IMR-90 (cell line): ENCODE results near the gene SLC34A3. TPM values are rescaled to one million over a fixed set of nuclear protein-coding genes. Genes with fewer than 3 reads are reported as not detected.

Experiments used
- ATAC-seq: fragments of 200-7000 bp; cut with Tn5 transposase; 2 replicates; pipeline ENCODE4 v1.9.1; 2020; ENCODE audit warnings: low read depth, mild to moderate bottlenecking, moderate library complexity
- BruUV-seq: library from RNA; stranded (reverse); fragments of 400-500 nt; replicated peaks from 2 replicates; lab custom pipeline; 2021; lab: Mats Ljungman, UMichigan
- CTCF ChIA-PET: fragments of 300-600 bp; formaldehyde crosslinking; extraction: SDS; loops from one replicate; lab custom pipeline; 2021; ENCODE audit warnings: antibody characterized with exemption; lab: Yijun Ruan, JAX
- POLR2A ChIA-PET: fragments of 300-600 bp; sonication (Branson Sonifier 250); formaldehyde crosslinking; loops from one replicate; lab custom pipeline; 2022; ENCODE audit warnings: antibody characterized with exemption; ENCODE audit not compliant: unreplicated experiment; lab: Charles Lee
- DNase-seq: peaks from one replicate; pipeline ENCODE4 v3.0.0; 2013
- H2AFZ ChIP-seq: replicated peaks from 2 replicates; pipeline ENCODE3; 2013; ENCODE audit warnings: low read length, mild to moderate bottlenecking; ENCODE audit not compliant: poor library complexity
- H2AK5ac ChIP-seq: 2 replicates; pipeline ENCODE4 v1.6.1; 2013; ENCODE audit warnings: low read depth, low read length, inconsistent platforms
- H2AK9ac ChIP-seq: replicated peaks from 2 replicates; pipeline ENCODE3; 2013; ENCODE audit warnings: mild to moderate bottlenecking, low read depth, low read length, moderate library complexity; ENCODE audit not compliant: poor library complexity
- H2BK120ac ChIP-seq: 2 replicates; pipeline ENCODE4 v1.6.1; 2013; ENCODE audit warnings: low read depth, low read length, inconsistent platforms
- H2BK15ac ChIP-seq: 3 replicates; pipeline ENCODE4 v1.6.1; 2013; ENCODE audit warnings: low read depth, low read length, inconsistent platforms
- H2BK20ac ChIP-seq: 2 replicates; pipeline ENCODE4 v1.6.1; 2013; ENCODE audit warnings: low read depth, mild to moderate bottlenecking, inconsistent platforms, low read length, moderate library complexity
- H2BK5ac ChIP-seq: 2 replicates; pipeline ENCODE4 v1.6.1; 2013; ENCODE audit warnings: mild to moderate bottlenecking, low read depth, low read length, inconsistent platforms; ENCODE audit not compliant: poor library complexity, severe bottlenecking
- H3K14ac ChIP-seq: replicated peaks from 2 replicates; pipeline ENCODE4 v1.6.1; 2013; ENCODE audit warnings: low read depth, low read length, inconsistent platforms
- H3K18ac ChIP-seq: 2 replicates; pipeline ENCODE4 v1.6.1; 2013; ENCODE audit warnings: low read depth, low read length, control low read depth
- H3K23ac ChIP-seq: 2 replicates; pipeline ENCODE4 v1.6.1; 2013; ENCODE audit warnings: low read depth, low read length, inconsistent platforms
- H3K27ac ChIP-seq: 2 replicates; pipeline ENCODE4 v1.5.1; 2013; ENCODE audit warnings: mild to moderate bottlenecking, control low read depth, low read length; ENCODE audit not compliant: insufficient read depth
- H3K27me3 ChIP-seq: 2 replicates; pipeline ENCODE4 v1.6.1; 2013; ENCODE audit warnings: low read length; ENCODE audit not compliant: control insufficient read depth, insufficient read depth
- H3K36me3 ChIP-seq: 2 replicates; pipeline ENCODE4 v1.6.1; 2013; ENCODE audit warnings: low read length, mixed read lengths; ENCODE audit not compliant: control insufficient read depth, insufficient read depth
- H3K4ac ChIP-seq: 2 replicates; pipeline ENCODE4 v1.6.1; 2013; ENCODE audit warnings: low read depth, low read length, inconsistent platforms
- H3K4me1 ChIP-seq: 2 replicates; pipeline ENCODE4 v1.6.1; 2013; ENCODE audit warnings: low read length, mixed read lengths; ENCODE audit not compliant: control insufficient read depth, insufficient read depth
- H3K4me2 ChIP-seq: 2 replicates; pipeline ENCODE4 v1.6.1; 2013; ENCODE audit warnings: low read depth, mild to moderate bottlenecking, control low read depth, low read length, moderate library complexity
- H3K4me3 ChIP-seq: 2 replicates; pipeline ENCODE4 v1.5.1; 2013; ENCODE audit warnings: low read depth, mild to moderate bottlenecking, control low read depth, low read length, moderate library complexity; ENCODE audit not compliant: insufficient read depth
- H3K56ac ChIP-seq: 2 replicates; pipeline ENCODE4 v1.6.1; 2013; ENCODE audit warnings: low read length, inconsistent platforms; ENCODE audit not compliant: insufficient read depth; ENCODE audit errors: extremely low read depth
- H3K79me1 ChIP-seq, 2 experiments: 2 replicates each; pipeline ENCODE4 v1.6.1; 2013; ENCODE audit warnings: low read length in 2 of 2, inconsistent platforms in 1 of 2, low read depth in 1 of 2
- H3K9ac ChIP-seq: 2 replicates; pipeline ENCODE4 v1.6.1; 2013; ENCODE audit warnings: low read depth, low read length, control low read depth
- H3K9me1 ChIP-seq: 2 replicates; pipeline ENCODE4 v1.6.1; 2013; ENCODE audit warnings: low read length, inconsistent platforms; ENCODE audit not compliant: insufficient read depth
- H3K9me3 ChIP-seq: 2 replicates; pipeline ENCODE4 v1.6.1; 2013; ENCODE audit warnings: low read length; ENCODE audit not compliant: control insufficient read depth, insufficient read depth
- H4K20me1 ChIP-seq: 2 replicates; pipeline ENCODE4 v1.6.1; 2013; ENCODE audit warnings: low read length, inconsistent platforms; ENCODE audit not compliant: insufficient read depth
- H4K5ac ChIP-seq: 2 replicates; pipeline ENCODE4 v1.6.1; 2013; ENCODE audit warnings: mild to moderate bottlenecking, low read depth, low read length, control low read depth
- H4K8ac ChIP-seq, 2 experiments: 2 replicates each; pipeline ENCODE4 v1.6.1; 2013; ENCODE audit warnings: low read depth in 2 of 2, low read length in 2 of 2, control low read depth in 1 of 2, inconsistent platforms in 1 of 2
- H4K91ac ChIP-seq: 2 replicates; pipeline ENCODE4 v1.6.1; 2013; ENCODE audit warnings: low read depth, low read length, inconsistent platforms; ENCODE audit not compliant: insufficient read depth
- BHLHE40 ChIP-seq: fragments of 150-350 bp; IDR thresholded peaks from 2 replicates; pipeline ENCODE4 v1.6.1; 2016; ENCODE audit warnings: mild to moderate bottlenecking, low read depth, low read length
- CHD1 ChIP-seq: IDR thresholded peaks from 2 replicates; pipeline ENCODE4 v1.6.1; 2012; ENCODE audit warnings: low read depth, low read length, improper control_type of control experiment
- CTCF ChIP-seq: conservative IDR thresholded peaks from 2 replicates; pipeline ENCODE4 v1.5.1; 2012; ENCODE audit warnings: mild to moderate bottlenecking, low read depth, low read length, improper control_type of control experiment
- FOS ChIP-seq: fragments of 150-350 bp; IDR thresholded peaks from 2 replicates; pipeline ENCODE4 v1.6.1; 2016; ENCODE audit warnings: low read depth, low read length
- MAFK ChIP-seq: IDR thresholded peaks from 2 replicates; pipeline ENCODE4 v1.6.1; 2012; ENCODE audit warnings: low read depth, low read length, improper control_type of control experiment
- MXI1 ChIP-seq: IDR thresholded peaks from 2 replicates; pipeline ENCODE4 v1.6.1; 2012; ENCODE audit warnings: low read depth, mild to moderate bottlenecking, low read length, moderate library complexity, borderline replicate concordance
- NFE2L2 ChIP-seq: fragments of 150-350 bp; IDR thresholded peaks from 2 replicates; pipeline ENCODE4 v1.6.1; 2016; ENCODE audit warnings: low read depth, mild to moderate bottlenecking, low read length
- RAD21 ChIP-seq: IDR thresholded peaks from 2 replicates; pipeline ENCODE4 v1.6.1; 2012; ENCODE audit warnings: low read length, improper control_type of control experiment
- RCOR1 ChIP-seq: IDR thresholded peaks from 2 replicates; pipeline ENCODE4 v1.6.1; 2012; ENCODE audit warnings: mild to moderate bottlenecking, low read length, improper control_type of control experiment; ENCODE audit not compliant: insufficient replicate concordance
- RFX5 ChIP-seq: IDR thresholded peaks from 2 replicates; pipeline ENCODE4 v1.8.0; 2012; ENCODE audit warnings: low read depth, mild to moderate bottlenecking, low read length, moderate library complexity
- SMC3 ChIP-seq: fragments of 150-350 bp; IDR thresholded peaks from 2 replicates; pipeline ENCODE4 v1.6.1; 2016; ENCODE audit warnings: low read depth, mild to moderate bottlenecking, antibody characterized with exemption, low read length, moderate library complexity
- USF2 ChIP-seq: fragments of 150-350 bp; IDR thresholded peaks from 2 replicates; pipeline ENCODE4 v1.6.1; 2017; ENCODE audit warnings: mild to moderate bottlenecking, antibody characterized with exemption, low read length, low read depth
- WGBS, 2 experiments: methylation state at CpG; one replicate each; pipeline versions ENCODE4 v1.1.5 to v1.1.7; 2013; ENCODE audit warnings: missing lambda C conversion rate in 2 of 2; ENCODE audit not compliant: insufficient read length in 1 of 2; ENCODE audit errors: extremely low coverage in 2 of 2; 5-methylcytosine and 5-hydroxymethylcytosine counted together
- dilution Hi-C: fragments of 300-500 bp; cut with HindIII; formaldehyde crosslinking; loops from one replicate; pipeline ENCODE4 v1.14.3; 2018; ENCODE audit warnings: low sequenced_read_pairs; ENCODE audit not compliant: unreplicated experiment
- in situ Hi-C: fragments of 300-500 bp; cut with MboI; formaldehyde crosslinking; loops from 3 replicates; pipeline ENCODE4 v1.14.3; 2019; ENCODE audit warnings: low sequenced_read_pairs, inconsistent platforms, mixed read lengths
- intact Hi-C: fragments of 100-400 bp; cut with micrococcal nuclease; formaldehyde crosslinking; loops from 2 replicates; pipeline ENCODE4 v1.10.0; 2022
- polyA plus RNA-seq, 3 experiments: library from polyadenylated mRNA; depleted of rRNA; stranded (reverse); fragments of >200 nt; gene quantifications; 2 replicates each; pipeline ENCODE4 v1.2.3, GENCODE V29; 2012; ENCODE audit warnings: low replicate concordance in 1 of 3
- total RNA-seq: library from RNA; depleted of rRNA; stranded (reverse); fragments of >200 nt; gene quantifications from 2 replicates; pipeline ENCODE4 v1.2.3, GENCODE V29; 2012
- TF ChIP-seq, protein P1 (sequence below): fragments of 150-350 bp; IDR thresholded peaks from 2 replicates; pipeline ENCODE4 v1.6.1; 2016; ENCODE audit warnings: low read depth, mild to moderate bottlenecking, low read length, moderate library complexity, borderline replicate concordance

The SLC34A3 gene
- total and polyA plus RNA-seq, 2 of the 4 experiments (the other 2 are of a cell fraction): not detected

DNA sequence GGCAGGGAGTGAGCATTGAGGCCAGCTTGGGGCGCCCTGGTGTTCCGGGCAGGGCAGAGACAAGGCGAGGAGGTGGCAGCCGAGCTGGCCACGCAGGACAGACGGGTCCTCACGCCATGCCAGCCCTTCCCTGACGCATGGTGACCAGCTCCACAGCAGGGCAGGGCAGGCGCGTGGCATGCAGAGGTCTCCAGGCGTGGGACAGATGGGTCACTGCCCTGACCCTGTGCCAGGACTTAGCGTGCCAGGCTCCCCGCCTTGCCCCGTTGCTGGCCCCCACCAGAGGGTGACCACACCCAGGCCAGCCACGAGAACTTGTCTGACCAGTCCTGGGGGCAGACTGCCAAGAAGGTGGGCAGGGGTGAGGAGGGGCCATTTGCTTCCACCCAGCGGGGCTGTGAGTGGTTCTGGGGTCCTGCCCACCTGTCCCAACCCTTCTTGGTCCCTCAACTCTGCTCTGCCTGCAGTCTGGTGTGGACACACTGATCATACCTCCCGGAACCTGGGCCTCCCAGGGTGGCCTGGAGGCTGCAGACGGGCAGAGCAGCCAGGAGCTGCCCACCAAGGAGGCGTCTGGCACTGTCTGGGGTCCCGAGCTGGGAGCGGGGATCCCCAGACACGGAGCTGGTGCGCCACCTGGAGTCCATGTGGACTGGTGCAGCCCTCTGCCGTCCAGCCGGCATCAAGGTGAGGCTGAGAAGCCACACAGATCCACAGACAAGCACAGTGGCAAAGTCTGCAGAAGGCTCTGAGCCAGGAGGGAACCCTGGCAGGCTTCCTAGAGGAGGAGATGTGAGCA lies 3.4 kb upstream of the SLC34A3 start, which contains the start of gene RNF224:
RNF224 (plus strand) TSS at position 449 of the 799 bp plus-strand sequence. CDS start 834 bp downstream, outside the sequence.
- in situ Hi-C loops (loop anchor here (5.0 kb wide), 1 partner anchor 105 kb away; no protein-coding TSS in a partner anchor), dilution Hi-C loops (no loop called here), intact Hi-C loops (loop anchor here (1.0 to 2.0 kb wide), 2 partner anchors 109 to 180 kb away; partner anchors contain the start of gene NPDC1)
- no peaks in the 10 kb centered on the region for H3K9me1 ChIP-seq
- H2AFZ ChIP-seq: peak within 1 kb of the TSS; percentile 85
- no peak within 1 kb of the TSS for H3K4me3 ChIP-seq
- 0 out of 4 replicates have a peak within 1 kb of the TSS, but pooled peaks of 1 of the 2 experiments have one; percentile 27 for H4K8ac ChIP-seq
- H3K14ac ChIP-seq: no peak within 1 kb of the TSS
- H3K27ac ChIP-seq: no peak within 1 kb of the TSS
- no peak within 1 kb of the TSS for H3K23ac ChIP-seq
- H2BK15ac ChIP-seq: no peak within 1 kb of the TSS
- ChIA-PET CTCF (interaction anchor here (1.1 to 1.2 kb wide), 2 partner anchors 9 to 32 kb away, joined by 3 to 6 read pairs; no protein-coding TSS in a partner anchor), POLR2A (no interaction called here)
- no peak within 1 kb of the TSS for H2BK120ac ChIP-seq
- H4K20me1 ChIP-seq: no peaks in the 10 kb centered on the region
- no peak within 1 kb of the TSS for H3K56ac ChIP-seq
- 52% methylated on average over 13 of the region's 25 CpGs; no CpG with 5 or more reads in 1 of the 2 experiments for WGBS, 2 experiments
- H3K36me3 ChIP-seq: no peaks in the 10 kb centered on the region
- H2BK20ac ChIP-seq: no peak within 1 kb of the TSS
- no peak within 1 kb of the TSS for H3K4ac ChIP-seq
- no peak within 1 kb of the TSS for H4K5ac ChIP-seq
- no peak within 1 kb of the TSS for H4K91ac ChIP-seq
- peak; percentile 65 for DNase-seq
- H2AK5ac ChIP-seq: peak within 1 kb of the TSS; percentile 33; the same call in 1 of the 2 replicates
- H3K18ac ChIP-seq: no peak within 1 kb of the TSS
- peaks cover 1% of the 10 kb centered on the region; the same call in 1 of the 2 replicates for H3K27me3 ChIP-seq
- no peaks in the 10 kb centered on the region for H3K79me1 ChIP-seq
- H3K4me2 ChIP-seq: no peak within 1 kb of the TSS
- no peak within 1 kb of the TSS for H3K9ac ChIP-seq
- peak within 1 kb of the TSS; percentile 82 for H2AK9ac ChIP-seq
- peaks cover 12% of the 10 kb centered on the region for H3K4me1 ChIP-seq
- no peak within 1 kb of the TSS for H2BK5ac ChIP-seq
- no peaks in the 10 kb centered on the region for H3K9me3 ChIP-seq
- ATAC-seq: peak; percentile 56
- BruUV-seq: no TSS peak
- TF ChIP-seq MXI1 (no peak), CHD1 (no peak), CTCF (peak; percentile 92), FOS (no peak), BHLHE40 (no peak), RFX5 (no peak), NFE2L2 (no peak), MAFK (no peak), RAD21 (peak; percentile 89), USF2 (no peak), SMC3 (peak; percentile 78), RCOR1 (no peak)
- TF ChIP-seq, protein P1, sequence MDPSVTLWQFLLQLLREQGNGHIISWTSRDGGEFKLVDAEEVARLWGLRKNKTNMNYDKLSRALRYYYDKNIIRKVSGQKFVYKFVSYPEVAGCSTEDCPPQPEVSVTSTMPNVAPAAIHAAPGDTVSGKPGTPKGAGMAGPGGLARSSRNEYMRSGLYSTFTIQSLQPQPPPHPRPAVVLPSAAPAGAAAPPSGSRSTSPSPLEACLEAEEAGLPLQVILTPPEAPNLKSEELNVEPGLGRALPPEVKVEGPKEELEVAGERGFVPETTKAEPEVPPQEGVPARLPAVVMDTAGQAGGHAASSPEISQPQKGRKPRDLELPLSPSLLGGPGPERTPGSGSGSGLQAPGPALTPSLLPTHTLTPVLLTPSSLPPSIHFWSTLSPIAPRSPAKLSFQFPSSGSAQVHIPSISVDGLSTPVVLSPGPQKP: no peak
